Ascending aorta (tissue), 2 donors: ENCODE results near the gene CEP104. TPM values are rescaled to one million over a fixed set of nuclear protein-coding genes. Genes with fewer than 3 reads are reported as not detected.

Source experiments
- DNase-seq, 2 donors: peaks; one replicate each; pipeline ENCODE4 v3.0.0-alpha.2; 2019; ENCODE audit warnings: low spot score in 2 of 2
- H3K27ac ChIP-seq, 2 donors: fragments of 200-600 bp; sonication (generic); one replicate each; pipeline ENCODE4 v1.5.1; 2016 to 2017; ENCODE audit warnings: mild to moderate bottlenecking in 1 of 2
- H3K27me3 ChIP-seq: fragments of 200-600 bp; sonication (generic); one replicate; pipeline ENCODE4 v1.5.1; 2017
- H3K36me3 ChIP-seq, 2 donors: fragments of 200-600 bp; sonication (generic); one replicate each; pipeline ENCODE4 v1.5.1; 2016
- H3K4me1 ChIP-seq, 2 donors: fragments of 200-600 bp; sonication (generic); one replicate each; pipeline ENCODE4 v1.5.1; 2016 to 2017; ENCODE audit warnings: mild to moderate bottlenecking in 1 of 2
- H3K4me3 ChIP-seq, 2 donors: fragments of 200-600 bp; sonication (generic); one replicate each; pipeline ENCODE4 v1.5.1; 2016 to 2017; ENCODE audit warnings: mild to moderate bottlenecking in 1 of 2
- H3K9me3 ChIP-seq, 2 donors: fragments of 200-600 bp; sonication (generic); one replicate each; pipeline ENCODE4 v1.5.1; 2016
- intact Hi-C: fragments of 100-400 bp; cut with DNase I; formaldehyde crosslinking; loops from one replicate; pipeline ENCODE4 v1.15.1; 2023
- total RNA-seq: library from RNA; depleted of rRNA; stranded (reverse); fragments of >200 nt; gene quantifications from one replicate; pipeline ENCODE4 v1.1.0, GENCODE V29; 2016
- TF ChIP-seq, protein P1 (sequence below), 3 experiments: fragments of 200-600 bp in 2 of 3; fragments of 450-650 bp in 1 of 3; sonication (generic) in 2 of 3; IDR thresholded peaks; one replicate each; pipeline ENCODE4 v1.5.1; 2016 to 2019; ENCODE audit warnings: antibody characterized with exemption in 3 of 3, mild to moderate bottlenecking in 1 of 3, moderate library complexity in 1 of 3

CEP104 gene
- total RNA-seq, 1 donor from 2014 or later, result 93.6 TPM

DNA sequence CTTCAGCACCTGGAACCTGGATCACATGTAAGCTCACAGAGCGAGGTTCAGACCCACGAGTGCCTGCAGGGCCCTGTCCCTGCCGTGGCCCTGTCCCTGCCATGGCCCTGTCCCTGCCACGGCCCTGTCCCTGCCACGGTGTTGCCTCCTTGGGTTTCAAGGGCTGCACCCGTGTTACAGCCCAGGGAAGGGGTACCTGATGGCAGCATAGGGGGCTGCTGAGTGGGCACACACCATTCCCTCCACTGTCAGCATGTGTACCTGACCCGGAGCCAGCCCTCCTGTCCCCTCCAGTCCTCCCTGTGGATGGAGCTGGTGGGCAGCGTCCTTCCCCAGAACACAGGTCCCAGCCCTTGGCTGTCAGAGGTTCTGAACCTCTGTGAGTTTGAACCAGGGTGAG lies 15.5 kb upstream of the CEP104 start:
- Histone ChIP-seq H3K4me3 (no peak overlapping the region), H3K36me3 (peaks cover 62 to 74% of the 10 kb centered on the region in 2 donors), H3K27me3 (no peaks in the 10 kb centered on the region), H3K27ac (no peak overlapping the region), H3K4me1 (no peaks in the 10 kb centered on the region), H3K9me3 (no peaks in the 10 kb centered on the region)
- intact Hi-C loops, result no loop called here
- no peak for DNase-seq
- TF ChIP-seq, protein P1, sequence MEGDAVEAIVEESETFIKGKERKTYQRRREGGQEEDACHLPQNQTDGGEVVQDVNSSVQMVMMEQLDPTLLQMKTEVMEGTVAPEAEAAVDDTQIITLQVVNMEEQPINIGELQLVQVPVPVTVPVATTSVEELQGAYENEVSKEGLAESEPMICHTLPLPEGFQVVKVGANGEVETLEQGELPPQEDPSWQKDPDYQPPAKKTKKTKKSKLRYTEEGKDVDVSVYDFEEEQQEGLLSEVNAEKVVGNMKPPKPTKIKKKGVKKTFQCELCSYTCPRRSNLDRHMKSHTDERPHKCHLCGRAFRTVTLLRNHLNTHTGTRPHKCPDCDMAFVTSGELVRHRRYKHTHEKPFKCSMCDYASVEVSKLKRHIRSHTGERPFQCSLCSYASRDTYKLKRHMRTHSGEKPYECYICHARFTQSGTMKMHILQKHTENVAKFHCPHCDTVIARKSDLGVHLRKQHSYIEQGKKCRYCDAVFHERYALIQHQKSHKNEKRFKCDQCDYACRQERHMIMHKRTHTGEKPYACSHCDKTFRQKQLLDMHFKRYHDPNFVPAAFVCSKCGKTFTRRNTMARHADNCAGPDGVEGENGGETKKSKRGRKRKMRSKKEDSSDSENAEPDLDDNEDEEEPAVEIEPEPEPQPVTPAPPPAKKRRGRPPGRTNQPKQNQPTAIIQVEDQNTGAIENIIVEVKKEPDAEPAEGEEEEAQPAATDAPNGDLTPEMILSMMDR (IDR thresholded peaks at IDR 0.05), result no peak

- Histone ChIP-seq H3K36me3 (peaks cover 60 to 77% of the 10 kb centered on the region in 2 donors), H3K27ac (no peak overlapping the region), H3K9me3 (no peaks in the 10 kb centered on the region), H3K4me3 (no peak overlapping the region), H3K4me1 (no peaks in the 10 kb centered on the region), H3K27me3 (no peaks in the 10 kb centered on the region)
- TF ChIP-seq, protein P1 (IDR thresholded peaks at IDR 0.05), result no peak
- intact Hi-C loops, result no loop called here
- DNase-seq, result no peak
Observed at GRCh38 chr1:3871451-3871805, 14.4 kb upstream of the CEP104 start.

DNA sequence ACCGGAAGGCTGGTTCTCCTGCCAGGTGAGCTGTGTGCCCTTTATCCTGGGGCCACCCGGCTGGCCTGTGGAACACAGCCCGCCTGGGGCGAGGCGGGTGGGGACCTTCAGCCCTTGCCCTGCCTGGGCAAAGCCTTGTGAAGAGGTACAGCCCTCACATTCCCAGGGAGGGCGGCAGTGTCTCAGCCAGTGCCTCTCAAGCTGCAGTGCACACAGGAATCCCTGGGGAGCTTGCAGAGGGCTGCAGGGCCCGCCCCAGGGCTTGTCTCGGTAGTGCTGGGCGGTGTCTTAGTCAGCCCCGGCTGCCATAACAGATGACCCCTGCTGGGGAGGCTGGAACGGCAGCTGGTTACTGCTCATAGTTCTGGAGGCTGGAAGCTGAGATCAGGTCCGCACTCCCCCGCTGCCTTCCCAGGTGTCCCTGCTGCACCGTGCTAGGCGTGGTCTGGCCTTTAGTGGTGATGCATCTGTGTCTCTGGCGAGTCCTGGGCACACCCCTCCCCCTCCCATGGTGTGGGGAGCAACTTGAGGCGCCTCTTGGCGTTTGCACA lies 12.8 kb upstream of the CEP104 start:
- intact Hi-C loops, result no loop called here
- no peak for DNase-seq
- H3K4me3 ChIP-seq, result no peak overlapping the region
- H3K27me3 ChIP-seq, result no peaks in the 10 kb centered on the region
- H3K4me1 ChIP-seq, result no peaks in the 10 kb centered on the region
- H3K9me3 ChIP-seq, result no peaks in the 10 kb centered on the region
- no peak overlapping the region for H3K27ac ChIP-seq
- peaks cover 58 to 61% of the 10 kb centered on the region in 2 donors for H3K36me3 ChIP-seq
- TF ChIP-seq, protein P1 (IDR thresholded peaks at IDR 0.05), result no peak

DNA sequence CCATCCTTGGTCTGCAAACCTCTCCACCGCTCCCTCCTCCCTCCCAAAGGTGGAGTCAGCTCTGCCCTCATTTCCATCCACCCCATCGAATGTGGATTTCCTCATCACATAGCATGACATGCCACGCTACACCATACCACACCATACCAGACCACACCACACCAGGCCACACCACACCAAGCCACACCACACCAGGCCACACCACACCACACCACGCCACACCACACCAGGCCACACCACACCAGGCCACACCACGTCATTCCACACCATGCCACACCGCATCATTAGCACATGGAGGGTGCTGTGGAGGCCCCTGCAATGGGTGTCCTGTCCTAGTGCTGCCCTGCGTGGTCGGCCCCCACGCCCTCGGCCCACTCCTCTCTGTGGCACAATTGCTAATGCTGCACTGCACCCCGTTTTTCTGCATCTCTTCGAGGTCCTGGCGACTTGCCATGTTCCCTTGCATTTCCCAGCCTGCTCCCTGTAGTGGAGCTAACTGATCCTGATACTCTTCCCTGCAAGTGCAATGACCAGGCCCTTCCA lies 11.5 kb upstream of the CEP104 start:
- TF ChIP-seq, protein P1 (IDR thresholded peaks at IDR 0.05), result no peak
- no peak for DNase-seq
- no peak overlapping the region for H3K4me3 ChIP-seq
- no peaks in the 10 kb centered on the region for H3K4me1 ChIP-seq
- no peak overlapping the region for H3K27ac ChIP-seq
- no peaks in the 10 kb centered on the region for H3K9me3 ChIP-seq
- no peaks in the 10 kb centered on the region for H3K27me3 ChIP-seq
- peaks cover 51 to 55% of the 10 kb centered on the region in 2 donors for H3K36me3 ChIP-seq
- intact Hi-C loops, result no loop called here

GRCh38 chr1:3865606-3866160 lies 8.7 kb upstream of the CEP104 start:
- TF ChIP-seq, protein P1 (IDR thresholded peaks at IDR 0.05), result no peak
- Histone ChIP-seq H3K27ac (no peak overlapping the region), H3K36me3 (peaks cover 29 to 38% of the 10 kb centered on the region in 2 donors), H3K4me1 (no peaks in the 10 kb centered on the region), H3K9me3 (no peaks in the 10 kb centered on the region), H3K4me3 (no peak overlapping the region), H3K27me3 (no peaks in the 10 kb centered on the region)
- intact Hi-C loops, result no loop called here
- DNase-seq, result no peak
